ENCODE measurements around the gene PVALEF.
A peak's percentile ranks its signal among the peaks of the same experiment; 100 is the strongest.

Gene PVALEF

GRCh38 chr17:81187586-81188490 lies 22.5 kb downstream of the PVALEF start:
- H3K4me1 ChIP-seq: no peaks in the 10 kb centered on the region; the same call in 1 of the 2 replicates
- no peaks in the 10 kb centered on the region for H3K9me3 ChIP-seq

GRCh38 chr17:81188491-81188840 lies 23.2 kb downstream of the PVALEF start:
- DNase-seq: no peak
- Histone ChIP-seq H3K9me3 (no peaks in the 10 kb centered on the region), H3K4me3 (ENCODE audit: low read depth, low read length) (no peak overlapping the region), H3K36me3 (peaks cover 4% of the 10 kb centered on the region; the same call in 1 of the 2 replicates), H3K4me1 (peaks cover 6% of the 10 kb centered on the region), H3K27me3 (no peaks in the 10 kb centered on the region)
- TF ChIP-seq, protein P1, sequence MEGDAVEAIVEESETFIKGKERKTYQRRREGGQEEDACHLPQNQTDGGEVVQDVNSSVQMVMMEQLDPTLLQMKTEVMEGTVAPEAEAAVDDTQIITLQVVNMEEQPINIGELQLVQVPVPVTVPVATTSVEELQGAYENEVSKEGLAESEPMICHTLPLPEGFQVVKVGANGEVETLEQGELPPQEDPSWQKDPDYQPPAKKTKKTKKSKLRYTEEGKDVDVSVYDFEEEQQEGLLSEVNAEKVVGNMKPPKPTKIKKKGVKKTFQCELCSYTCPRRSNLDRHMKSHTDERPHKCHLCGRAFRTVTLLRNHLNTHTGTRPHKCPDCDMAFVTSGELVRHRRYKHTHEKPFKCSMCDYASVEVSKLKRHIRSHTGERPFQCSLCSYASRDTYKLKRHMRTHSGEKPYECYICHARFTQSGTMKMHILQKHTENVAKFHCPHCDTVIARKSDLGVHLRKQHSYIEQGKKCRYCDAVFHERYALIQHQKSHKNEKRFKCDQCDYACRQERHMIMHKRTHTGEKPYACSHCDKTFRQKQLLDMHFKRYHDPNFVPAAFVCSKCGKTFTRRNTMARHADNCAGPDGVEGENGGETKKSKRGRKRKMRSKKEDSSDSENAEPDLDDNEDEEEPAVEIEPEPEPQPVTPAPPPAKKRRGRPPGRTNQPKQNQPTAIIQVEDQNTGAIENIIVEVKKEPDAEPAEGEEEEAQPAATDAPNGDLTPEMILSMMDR (IDR thresholded peaks at IDR 0.05; ENCODE audit: low read depth, low read length): no peak

More at GRCh38 chr17:81187586-81188490, 22.5 kb downstream of the PVALEF start:
- no peak for DNase-seq
- TF ChIP-seq, protein P1 (IDR thresholded peaks at IDR 0.05; ENCODE audit: low read depth, low read length): no peak
- no peaks in the 10 kb centered on the region for H3K27me3 ChIP-seq
- H3K36me3 ChIP-seq: peaks cover 4% of the 10 kb centered on the region; the same call in 1 of the 2 replicates
- no peak overlapping the region for H3K4me3 ChIP-seq (ENCODE audit: low read depth, low read length)

- no peak overlapping the region for H3K4me3 ChIP-seq (ENCODE audit: low read depth, low read length)
- no peak for DNase-seq
- no peaks in the 10 kb centered on the region for H3K9me3 ChIP-seq
- H3K4me1 ChIP-seq: peaks cover 11% of the 10 kb centered on the region
- TF ChIP-seq, protein P1 (IDR thresholded peaks at IDR 0.05; ENCODE audit: low read depth, low read length): no peak
- no peaks in the 10 kb centered on the region for H3K27me3 ChIP-seq
- peaks cover 4% of the 10 kb centered on the region; the same call in 1 of the 2 replicates for H3K36me3 ChIP-seq
These were observed 23.7 kb downstream of the PVALEF start for GRCh38 chr17:81189016-81189415.

- H3K4me3 ChIP-seq (ENCODE audit: low read depth, low read length): no peak overlapping the region
- H3K27me3 ChIP-seq: no peaks in the 10 kb centered on the region
- no peak for DNase-seq
- peaks cover 10% of the 10 kb centered on the region for H3K36me3 ChIP-seq
- peaks cover 13% of the 10 kb centered on the region for H3K4me1 ChIP-seq
- TF ChIP-seq, protein P1 (IDR thresholded peaks at IDR 0.05; ENCODE audit: low read depth, low read length): 0 out of 2 replicates have a peak, but pooled peaks have one; percentile 9
- H3K9me3 ChIP-seq: no peaks in the 10 kb centered on the region
These were observed 24.6 kb downstream of the PVALEF start for GRCh38 chr17:81189670-81190530.

DNA sequence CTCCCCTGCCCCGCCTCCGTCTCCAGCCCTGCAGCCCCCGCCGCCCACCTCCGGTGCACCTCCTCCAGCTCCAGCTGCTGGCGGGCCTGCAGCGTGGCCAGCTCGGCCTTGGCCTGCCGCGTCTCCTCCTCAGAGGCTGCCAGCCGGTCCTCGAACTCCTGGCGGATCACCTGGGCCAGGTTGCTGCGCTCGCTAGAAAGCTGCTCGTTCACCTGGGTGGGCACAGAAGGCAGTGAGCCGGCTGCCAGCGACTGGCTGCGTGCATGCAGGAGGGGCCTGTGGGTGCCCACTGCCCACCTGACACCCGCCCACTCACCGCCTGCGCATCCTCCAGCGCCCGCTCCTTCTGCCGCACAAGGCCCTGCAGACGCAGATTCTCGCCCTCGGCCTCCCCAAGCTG lies 25.3 kb downstream of the PVALEF start:
- Histone ChIP-seq H3K36me3 (peaks cover 10% of the 10 kb centered on the region), H3K4me3 (ENCODE audit: low read depth, low read length) (no peak overlapping the region), H3K9me3 (no peaks in the 10 kb centered on the region), H3K4me1 (peaks cover 13% of the 10 kb centered on the region), H3K27me3 (no peaks in the 10 kb centered on the region)
- DNase-seq: peak; percentile 9
- TF ChIP-seq, protein P1 (IDR thresholded peaks at IDR 0.05; ENCODE audit: low read depth, low read length): no peak
